ENCODE measurements around the gene TRIM52. TPM values are rescaled to one million over a fixed set of nuclear protein-coding genes. Genes with fewer than 3 reads are reported as not detected.
"Not testable (repeated sequence)": the region's sequence is repeated elsewhere in the genome, so short reads cannot be mapped to it uniquely, and the experiment has no call there.

The TRIM52 gene
- total and polyA plus RNA-seq, 2 of the 4 experiments (the other 2 are of a cell fraction): 2.3 to 6.9 TPM

DNA sequence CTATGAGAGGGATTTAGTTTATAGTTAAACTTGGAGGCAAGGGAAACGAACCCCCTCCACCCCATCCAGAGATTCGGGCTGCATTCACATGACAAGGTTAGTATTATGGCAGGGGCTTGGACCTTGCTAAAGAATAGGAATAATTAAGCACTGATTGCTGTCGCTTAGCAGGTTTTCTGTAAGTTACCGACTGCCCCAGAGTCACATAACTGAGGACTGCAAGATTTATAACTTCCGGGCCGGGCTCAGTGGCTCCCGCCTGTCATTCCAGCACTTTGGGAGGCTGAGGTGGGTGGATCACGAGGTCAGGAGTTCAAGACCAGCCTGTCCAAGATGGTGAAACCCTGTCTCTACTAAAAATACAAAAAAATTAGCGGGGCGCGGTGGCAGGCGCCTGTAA, 7.0 kb upstream of the TRIM52 start:
- 100% methylated on average over 1 of the region's 12 CpGs; no CpG with 5 or more reads in 1 of the 2 experiments for WGBS, 2 experiments (ENCODE audit: extremely low coverage in 2 of 2, insufficient read length in 1 of 2)
- in situ Hi-C loops (cut with MboI; ENCODE audit: low sequenced_read_pairs): not testable (repeated sequence)

DNA sequence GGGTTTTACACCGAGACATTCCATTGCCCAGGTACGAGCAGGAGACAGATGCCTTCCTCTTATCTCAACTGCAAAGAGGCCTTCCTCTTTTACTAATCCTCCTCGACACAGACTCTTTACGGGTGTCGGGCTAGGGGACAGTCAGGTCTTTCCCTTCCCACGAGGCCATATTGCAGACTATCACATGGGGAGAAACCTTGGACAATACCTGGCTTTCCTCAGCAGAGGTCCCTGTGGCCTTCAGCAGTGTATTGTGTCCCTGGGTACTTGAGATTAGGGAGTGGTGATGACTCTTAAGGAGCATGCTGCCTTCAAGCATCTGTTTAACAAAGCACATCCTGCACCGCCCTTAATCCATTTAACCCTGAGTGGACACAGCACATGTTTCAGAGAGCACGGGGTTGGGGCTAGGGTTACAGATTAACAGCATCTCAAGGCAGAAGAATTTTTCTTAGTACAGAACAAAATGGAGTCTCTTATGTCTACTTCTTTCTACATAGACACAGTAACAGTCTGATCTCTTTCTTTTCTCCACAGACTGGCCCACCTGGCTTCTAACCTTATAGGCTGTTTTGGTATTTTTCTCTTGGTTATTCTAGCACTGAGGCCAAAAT, 6.5 kb upstream of the TRIM52 start:
- H3K14ac ChIP-seq (replicated peaks; ENCODE audit: low read depth, low read length); POLR2A ChIA-PET (ENCODE audit: unreplicated experiment); dilution Hi-C loops (cut with HindIII; ENCODE audit: low sequenced_read_pairs, unreplicated experiment); H3K4me3 ChIP-seq (ENCODE audit: insufficient read depth, low read depth, low read length); H3K9me1 ChIP-seq (ENCODE audit: insufficient read depth, low read length); H2BK15ac ChIP-seq (ENCODE audit: low read depth, low read length); H4K8ac ChIP-seq (ENCODE audit: low read depth in 2 of 2, low read length in 2 of 2); H2BK5ac ChIP-seq (ENCODE audit: low read depth, low read length, poor library complexity, severe bottlenecking); intact Hi-C loops (cut with micrococcal nuclease); H3K9me3 ChIP-seq (ENCODE audit: control insufficient read depth, insufficient read depth, low read length); H2AFZ ChIP-seq (replicated peaks; ENCODE audit: low read length, poor library complexity); H3K18ac ChIP-seq (ENCODE audit: low read depth, low read length); BruUV-seq (replicated peaks); H3K36me3 ChIP-seq (ENCODE audit: control insufficient read depth, insufficient read depth, low read length); H2BK120ac ChIP-seq (ENCODE audit: low read depth, low read length); H2AK5ac ChIP-seq (ENCODE audit: low read depth, low read length); ATAC-seq (ENCODE audit: low read depth); H2BK20ac ChIP-seq (ENCODE audit: low read depth, low read length); H3K4me2 ChIP-seq (ENCODE audit: low read depth, low read length); H3K9ac ChIP-seq (ENCODE audit: low read depth, low read length); H4K91ac ChIP-seq (ENCODE audit: insufficient read depth, low read depth, low read length); CTCF ChIA-PET; H3K56ac ChIP-seq (ENCODE audit: extremely low read depth, insufficient read depth, low read length); in situ Hi-C loops (cut with MboI; ENCODE audit: low sequenced_read_pairs); H2AK9ac ChIP-seq (replicated peaks; ENCODE audit: low read depth, low read length, poor library complexity); H3K4me1 ChIP-seq (ENCODE audit: control insufficient read depth, insufficient read depth, low read length); H3K4ac ChIP-seq (ENCODE audit: low read depth, low read length); H3K27ac ChIP-seq (ENCODE audit: insufficient read depth, low read length); H3K23ac ChIP-seq (ENCODE audit: low read depth, low read length); H4K20me1 ChIP-seq (ENCODE audit: insufficient read depth, low read length); H4K5ac ChIP-seq (ENCODE audit: low read depth, low read length); DNase-seq; H3K27me3 ChIP-seq (ENCODE audit: control insufficient read depth, insufficient read depth, low read length): not testable (repeated sequence)
- WGBS, 2 experiments (ENCODE audit: extremely low coverage in 2 of 2, insufficient read length in 1 of 2): 70% methylated on average over 2 of the region's 8 CpGs; no CpG with 5 or more reads in 1 of the 2 experiments
- peaks cover 0 to 16% of the 10 kb centered on the region in 2 experiments; a peak in 2 of 4 replicates for H3K79me1 ChIP-seq (ENCODE audit: low read depth in 1 of 2, low read length in 2 of 2)

More for the DNA sequence above, 7.0 kb upstream of the TRIM52 start:
- H4K8ac ChIP-seq (ENCODE audit: low read depth in 2 of 2, low read length in 2 of 2); H3K4me2 ChIP-seq (ENCODE audit: low read depth, low read length); H4K91ac ChIP-seq (ENCODE audit: insufficient read depth, low read depth, low read length); H3K27ac ChIP-seq (ENCODE audit: insufficient read depth, low read length); H3K27me3 ChIP-seq (ENCODE audit: control insufficient read depth, insufficient read depth, low read length); H2BK15ac ChIP-seq (ENCODE audit: low read depth, low read length); H3K4ac ChIP-seq (ENCODE audit: low read depth, low read length); POLR2A ChIA-PET (ENCODE audit: unreplicated experiment); H3K9me1 ChIP-seq (ENCODE audit: insufficient read depth, low read length); ATAC-seq (ENCODE audit: low read depth); DNase-seq; H4K5ac ChIP-seq (ENCODE audit: low read depth, low read length); H2AK9ac ChIP-seq (replicated peaks; ENCODE audit: low read depth, low read length, poor library complexity); dilution Hi-C loops (cut with HindIII; ENCODE audit: low sequenced_read_pairs, unreplicated experiment); H3K56ac ChIP-seq (ENCODE audit: extremely low read depth, insufficient read depth, low read length); H2AK5ac ChIP-seq (ENCODE audit: low read depth, low read length); H3K9ac ChIP-seq (ENCODE audit: low read depth, low read length); H3K4me3 ChIP-seq (ENCODE audit: insufficient read depth, low read depth, low read length); intact Hi-C loops (cut with micrococcal nuclease); H2AFZ ChIP-seq (replicated peaks; ENCODE audit: low read length, poor library complexity); H3K23ac ChIP-seq (ENCODE audit: low read depth, low read length); H3K9me3 ChIP-seq (ENCODE audit: control insufficient read depth, insufficient read depth, low read length); BruUV-seq (replicated peaks); H3K18ac ChIP-seq (ENCODE audit: low read depth, low read length); H3K14ac ChIP-seq (replicated peaks; ENCODE audit: low read depth, low read length); H2BK20ac ChIP-seq (ENCODE audit: low read depth, low read length); H3K4me1 ChIP-seq (ENCODE audit: control insufficient read depth, insufficient read depth, low read length); CTCF ChIA-PET; H2BK5ac ChIP-seq (ENCODE audit: low read depth, low read length, poor library complexity, severe bottlenecking); H4K20me1 ChIP-seq (ENCODE audit: insufficient read depth, low read length); H2BK120ac ChIP-seq (ENCODE audit: low read depth, low read length); H3K36me3 ChIP-seq (ENCODE audit: control insufficient read depth, insufficient read depth, low read length): not testable (repeated sequence)
- peaks cover 0 to 11% of the 10 kb centered on the region in 2 experiments; a peak in 2 of 4 replicates for H3K79me1 ChIP-seq (ENCODE audit: low read depth in 1 of 2, low read length in 2 of 2)

Measured in IMR-90 (cell line).